ENCODE results near the gene C2orf66. TPM values are rescaled to one million over a fixed set of nuclear protein-coding genes. Genes with fewer than 3 reads are reported as not detected.
A peak's percentile ranks its signal among the peaks of the same experiment; 100 is the strongest.

Gene C2orf66
- total RNA-seq, 1 experiment from 2014 or later: 0.22 TPM

DNA sequence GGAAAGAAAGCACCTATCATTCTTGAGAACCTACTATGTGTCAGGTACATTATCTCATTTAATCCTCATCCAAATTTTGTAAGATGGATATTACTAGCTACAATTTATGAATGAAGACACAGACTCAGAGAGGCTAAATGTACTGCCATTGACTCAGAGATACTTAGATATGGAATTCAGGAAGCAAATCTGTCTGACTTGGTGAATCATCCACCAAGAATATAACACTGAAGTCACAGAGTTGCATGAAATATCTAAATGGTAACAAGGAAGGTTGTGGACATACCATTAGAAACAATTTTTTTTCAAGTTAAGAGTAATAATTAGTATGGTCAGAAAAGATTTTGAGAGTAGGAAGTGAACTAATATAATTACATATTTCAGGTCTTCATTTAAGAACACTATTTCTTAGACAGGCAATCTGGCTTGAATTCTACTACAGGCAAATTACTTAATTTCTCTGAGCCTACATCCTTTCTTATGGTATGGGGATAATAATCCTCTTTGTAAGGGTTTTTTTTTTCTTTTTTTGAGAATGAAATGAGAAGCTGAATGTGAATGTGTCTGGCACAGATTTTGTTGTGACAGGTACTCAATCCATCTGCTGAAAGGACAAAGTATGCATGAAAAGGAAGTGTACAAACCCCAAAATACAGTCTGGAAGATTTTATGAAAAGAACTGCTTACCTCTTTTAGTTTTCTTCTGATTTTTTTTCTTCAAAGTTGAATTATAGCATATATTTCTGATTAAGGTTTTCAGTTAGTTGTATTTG lies 14.8 kb upstream of the C2orf66 start:
- Histone ChIP-seq H3F3A (ENCODE audit: insufficient read depth, low read depth) (peaks cover 14% of the 10 kb centered on the region; the same call in 1 of the 2 replicates), H3K27me3 (ENCODE audit: insufficient read depth, low read depth) (no peaks in the 10 kb centered on the region), H4K20me1 (ENCODE audit: insufficient read depth) (no peaks in the 10 kb centered on the region), H3K4me3 (no peak overlapping the region), H3K4me1 (replicated peaks; ENCODE audit: insufficient read depth) (peaks cover 15% of the 10 kb centered on the region), H3K9me3 (ENCODE audit: insufficient read depth, low read depth) (no peaks in the 10 kb centered on the region), H3K36me3 (ENCODE audit: low read depth) (no peaks in the 10 kb centered on the region), H2AFZ (no peak overlapping the region), H3K4me2 (peak overlapping the region; percentile 3; the same call in 1 of the 2 replicates), H3K27ac (peak overlapping the region; percentile 55), H3K79me2 (ENCODE audit: low read depth) (no peaks in the 10 kb centered on the region), H3K9me2 (ENCODE audit: insufficient read depth) (no peaks in the 10 kb centered on the region)
- no TSS peak for BruUV-seq (replicated peaks)
- ChIA-PET POLR2A (ENCODE audit: unreplicated experiment) (no interaction called here), CTCF (no interaction called here)
- TF ChIP-seq, protein P1, sequence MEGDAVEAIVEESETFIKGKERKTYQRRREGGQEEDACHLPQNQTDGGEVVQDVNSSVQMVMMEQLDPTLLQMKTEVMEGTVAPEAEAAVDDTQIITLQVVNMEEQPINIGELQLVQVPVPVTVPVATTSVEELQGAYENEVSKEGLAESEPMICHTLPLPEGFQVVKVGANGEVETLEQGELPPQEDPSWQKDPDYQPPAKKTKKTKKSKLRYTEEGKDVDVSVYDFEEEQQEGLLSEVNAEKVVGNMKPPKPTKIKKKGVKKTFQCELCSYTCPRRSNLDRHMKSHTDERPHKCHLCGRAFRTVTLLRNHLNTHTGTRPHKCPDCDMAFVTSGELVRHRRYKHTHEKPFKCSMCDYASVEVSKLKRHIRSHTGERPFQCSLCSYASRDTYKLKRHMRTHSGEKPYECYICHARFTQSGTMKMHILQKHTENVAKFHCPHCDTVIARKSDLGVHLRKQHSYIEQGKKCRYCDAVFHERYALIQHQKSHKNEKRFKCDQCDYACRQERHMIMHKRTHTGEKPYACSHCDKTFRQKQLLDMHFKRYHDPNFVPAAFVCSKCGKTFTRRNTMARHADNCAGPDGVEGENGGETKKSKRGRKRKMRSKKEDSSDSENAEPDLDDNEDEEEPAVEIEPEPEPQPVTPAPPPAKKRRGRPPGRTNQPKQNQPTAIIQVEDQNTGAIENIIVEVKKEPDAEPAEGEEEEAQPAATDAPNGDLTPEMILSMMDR (conservative IDR thresholded peaks at IDR 0.05): no peak
- TF ChIP-seq EZH2 (IDR thresholded peaks at IDR 0.05; ENCODE audit: low read depth): no peak
- DNase-seq: peak in 1 of 2 experiments; percentile 82
- intact Hi-C loops (cut with micrococcal nuclease; ENCODE audit: unreplicated experiment): no loop called here

DNA sequence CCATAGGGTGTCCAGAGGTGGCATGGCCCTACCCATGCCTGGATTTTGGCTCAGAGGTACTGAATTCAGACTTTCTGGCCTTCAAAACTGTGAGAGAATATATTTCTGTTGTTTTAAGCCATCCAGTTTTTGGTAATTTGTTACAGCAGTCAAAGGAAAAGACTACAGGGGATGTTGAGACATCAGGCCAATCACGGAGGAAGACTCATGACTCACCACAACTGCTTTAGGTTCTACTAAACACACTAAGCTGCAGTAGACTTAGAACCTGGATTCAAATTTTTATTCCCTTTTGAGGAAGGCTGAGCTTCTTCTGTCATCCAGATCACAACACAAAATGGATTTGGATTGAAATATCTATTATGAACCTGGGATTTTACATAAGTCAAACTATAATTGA lies 12.0 kb upstream of the C2orf66 start:
- CTCF ChIA-PET: interaction anchor here (0.6 kb wide), 1 partner anchor 392 kb away, joined by 5 read pairs; no protein-coding TSS in a partner anchor
- BruUV-seq (replicated peaks): no TSS peak
- intact Hi-C loops (cut with micrococcal nuclease; ENCODE audit: unreplicated experiment): no loop called here

GRCh38 chr2:196808083-196808665 lies 981 bp downstream of the C2orf66 start:
- no peaks in the 10 kb centered on the region for H3K36me3 ChIP-seq (ENCODE audit: low read depth)
- no peak overlapping the region for H3K4me2 ChIP-seq
- no peaks in the 10 kb centered on the region for H3K79me2 ChIP-seq (ENCODE audit: low read depth)
- intact Hi-C loops (cut with micrococcal nuclease; ENCODE audit: unreplicated experiment): no loop called here
- POLR2A ChIA-PET (ENCODE audit: unreplicated experiment): no interaction called here
- no peak for DNase-seq
- no peaks in the 10 kb centered on the region for H3F3A ChIP-seq (ENCODE audit: insufficient read depth, low read depth)
- H3K27ac ChIP-seq: no peak overlapping the region
- BruUV-seq (replicated peaks): no TSS peak
- no peaks in the 10 kb centered on the region for H3K9me3 ChIP-seq (ENCODE audit: insufficient read depth, low read depth)
- no peak overlapping the region for H2AFZ ChIP-seq
- CTCF ChIA-PET: no interaction called here
- H3K9me2 ChIP-seq (ENCODE audit: insufficient read depth): no peaks in the 10 kb centered on the region
- H3K4me3 ChIP-seq: no peak overlapping the region
- TF ChIP-seq EZH2 (IDR thresholded peaks at IDR 0.05; ENCODE audit: low read depth): no peak
- TF ChIP-seq, protein P1 (conservative IDR thresholded peaks at IDR 0.05): no peak
- no peaks in the 10 kb centered on the region for H4K20me1 ChIP-seq (ENCODE audit: insufficient read depth)
- H3K4me1 ChIP-seq (replicated peaks; ENCODE audit: insufficient read depth): no peaks in the 10 kb centered on the region
- H3K27me3 ChIP-seq (ENCODE audit: insufficient read depth, low read depth): no peaks in the 10 kb centered on the region

More for the DNA sequence above, 12.0 kb upstream of the C2orf66 start:
- Histone ChIP-seq H3K9me3 (ENCODE audit: insufficient read depth, low read depth) (no peaks in the 10 kb centered on the region), H3K4me2 (no peak overlapping the region), H3F3A (ENCODE audit: insufficient read depth, low read depth) (peaks cover 14% of the 10 kb centered on the region; the same call in 1 of the 2 replicates), H3K4me3 (no peak overlapping the region), H4K20me1 (ENCODE audit: insufficient read depth) (no peaks in the 10 kb centered on the region), H2AFZ (no peak overlapping the region), H3K79me2 (ENCODE audit: low read depth) (no peaks in the 10 kb centered on the region), H3K27me3 (ENCODE audit: insufficient read depth, low read depth) (no peaks in the 10 kb centered on the region), H3K27ac (no peak overlapping the region), H3K36me3 (ENCODE audit: low read depth) (no peaks in the 10 kb centered on the region), H3K4me1 (replicated peaks; ENCODE audit: insufficient read depth) (peaks cover 15% of the 10 kb centered on the region), H3K9me2 (ENCODE audit: insufficient read depth) (no peaks in the 10 kb centered on the region)
- TF ChIP-seq, protein P1 (conservative IDR thresholded peaks at IDR 0.05): no peak
- TF ChIP-seq EZH2 (IDR thresholded peaks at IDR 0.05; ENCODE audit: low read depth): no peak
- DNase-seq: no peak
- POLR2A ChIA-PET (ENCODE audit: unreplicated experiment): no interaction called here

Data from PC-9 (cell line).